GM18511 (cell line): ENCODE results near the gene PXT1.

Experiments
- ATAC-seq: cut with Tn5 transposase; IDR thresholded peaks from one replicate; pipeline ENCODE4 v1.9.1; 2021; ENCODE audit warnings: mild to moderate bottlenecking, moderate library complexity; ENCODE audit not compliant: unreplicated experiment

PXT1 gene

DNA sequence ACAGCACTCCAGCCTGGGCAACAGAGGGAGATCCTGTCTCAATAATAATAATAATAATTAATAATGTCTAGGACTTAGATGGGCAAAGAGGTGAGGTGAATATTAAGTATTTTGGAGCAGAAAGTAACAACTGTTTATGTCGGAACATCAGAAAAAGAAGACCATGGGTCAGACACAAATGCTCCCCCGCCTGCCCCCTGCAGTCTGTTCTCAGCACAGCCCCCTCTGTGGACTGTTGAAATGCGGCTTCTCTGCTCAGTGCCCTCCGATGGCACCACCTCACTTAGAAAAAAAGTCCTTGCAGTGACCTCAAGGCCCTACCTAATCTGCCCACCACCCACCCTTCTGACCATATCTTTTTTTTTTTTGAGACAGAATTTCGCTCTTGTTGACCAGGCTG lies 50.0 kb downstream of the PXT1 start:
- ATAC-seq: no peak

DNA sequence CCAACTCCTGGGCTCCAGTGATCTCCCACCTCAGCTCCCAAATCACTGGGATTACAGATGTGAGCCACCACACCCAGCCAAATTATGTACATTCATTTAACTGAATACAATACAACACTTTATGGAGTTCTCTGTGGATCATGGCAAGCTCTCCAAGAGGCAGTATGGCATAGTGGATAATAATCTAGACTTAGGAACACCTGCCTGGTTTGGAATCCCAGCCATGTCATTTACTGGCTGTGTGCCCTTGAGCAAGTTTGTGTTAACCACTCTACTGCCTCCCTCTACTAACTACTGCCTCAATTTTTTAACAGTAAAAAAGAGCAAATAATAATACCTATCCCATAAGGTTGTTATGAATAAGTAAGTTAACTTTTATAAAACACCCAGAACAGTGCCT lies 53.3 kb downstream of the PXT1 start:
- no peak for ATAC-seq

DNA sequence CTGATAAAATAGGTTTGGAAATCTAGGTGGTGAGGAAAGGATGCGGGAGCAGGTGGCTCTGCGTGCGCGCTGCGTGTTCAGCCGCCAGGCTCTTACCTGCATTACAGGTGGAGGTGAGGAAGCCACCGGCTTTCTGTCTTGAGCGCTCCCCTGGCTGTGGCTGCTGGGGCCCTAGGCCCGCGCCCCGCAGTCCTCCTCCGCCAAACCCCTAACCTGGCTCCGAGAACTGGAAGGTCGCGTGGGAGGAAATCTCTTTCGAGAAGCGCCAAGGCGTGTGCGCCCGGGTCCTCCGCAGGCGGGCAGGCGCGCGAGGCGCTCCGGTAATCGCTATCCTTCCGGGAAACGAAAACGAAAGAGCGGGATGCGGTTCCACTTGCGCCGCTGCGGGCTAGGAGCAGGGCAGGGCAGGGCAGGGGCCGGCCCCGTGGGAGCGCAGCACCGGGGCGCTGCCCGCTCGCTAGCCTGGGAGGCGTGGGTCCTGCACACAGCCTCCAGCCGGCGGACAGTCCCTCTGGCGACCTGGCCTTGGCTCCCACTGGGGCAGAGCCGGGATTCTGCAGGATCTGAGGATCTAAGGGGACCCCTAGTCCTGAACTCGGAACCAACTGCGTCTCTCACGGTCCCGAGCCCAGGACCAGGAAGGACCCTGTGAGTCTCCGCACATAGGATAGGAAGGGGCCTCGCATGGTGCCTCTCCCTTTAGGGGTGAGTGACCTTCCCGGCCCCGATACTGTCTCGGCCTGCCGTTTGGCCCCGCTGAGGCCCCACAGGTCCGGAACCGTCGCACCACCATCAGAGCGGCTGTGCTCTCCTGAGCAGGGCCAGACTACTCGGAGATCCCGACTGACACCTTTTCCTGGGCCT lies 55.0 kb downstream of the PXT1 start, which contains the start of gene ETV7:
Gene ETV7 (minus strand): TSS at position 230 of the 864 bp plus-strand sequence. CDS start 128 bp downstream, at position 102.
- ATAC-seq: no peak

DNA sequence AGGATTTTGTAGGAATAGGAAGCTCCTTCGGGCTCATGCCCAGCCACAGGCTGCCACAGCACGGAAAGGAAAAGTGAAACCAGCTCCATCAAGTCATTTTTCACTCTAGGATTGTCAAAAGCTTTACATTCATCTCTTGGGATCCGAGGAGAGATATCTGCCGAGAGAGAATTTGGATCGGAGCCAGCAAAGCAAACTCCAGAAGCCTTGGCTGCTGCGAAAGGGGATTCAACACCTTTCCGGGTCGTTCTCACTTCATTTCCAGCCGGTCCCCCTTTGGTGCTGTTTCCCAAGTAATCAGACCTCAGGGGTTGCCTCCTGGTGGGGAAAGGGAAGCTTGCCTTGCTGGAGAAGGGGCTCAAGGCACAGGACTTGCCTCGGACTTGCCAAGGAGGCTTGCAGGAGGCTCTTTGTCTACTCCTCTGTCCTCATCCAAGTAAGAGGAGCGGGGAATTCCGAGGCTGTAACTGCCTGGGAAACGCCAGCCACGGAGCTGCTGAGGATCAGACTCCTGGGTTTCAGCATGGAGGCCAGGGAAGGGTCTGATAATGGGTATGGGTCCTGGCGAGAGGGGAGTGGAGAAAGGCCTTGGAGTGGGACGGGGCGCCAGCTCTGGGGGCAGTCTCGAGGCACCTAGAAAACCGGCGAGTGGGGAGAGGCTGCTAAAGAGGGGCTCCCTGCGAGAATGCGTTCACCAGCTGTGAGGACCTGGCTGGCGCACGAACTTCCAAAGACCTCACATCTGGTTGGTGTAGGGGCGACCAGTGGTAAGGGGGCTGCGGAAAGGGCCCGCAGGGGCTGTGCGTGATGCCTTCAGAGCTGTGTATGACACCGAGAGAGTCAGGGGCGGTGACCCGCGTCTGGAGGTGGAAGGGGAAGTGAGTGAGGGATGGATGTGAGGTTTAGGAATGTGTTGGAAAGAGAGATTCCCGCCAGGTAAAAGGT lies 55.9 kb downstream of the PXT1 start:
- ATAC-seq: no peak

DNA sequence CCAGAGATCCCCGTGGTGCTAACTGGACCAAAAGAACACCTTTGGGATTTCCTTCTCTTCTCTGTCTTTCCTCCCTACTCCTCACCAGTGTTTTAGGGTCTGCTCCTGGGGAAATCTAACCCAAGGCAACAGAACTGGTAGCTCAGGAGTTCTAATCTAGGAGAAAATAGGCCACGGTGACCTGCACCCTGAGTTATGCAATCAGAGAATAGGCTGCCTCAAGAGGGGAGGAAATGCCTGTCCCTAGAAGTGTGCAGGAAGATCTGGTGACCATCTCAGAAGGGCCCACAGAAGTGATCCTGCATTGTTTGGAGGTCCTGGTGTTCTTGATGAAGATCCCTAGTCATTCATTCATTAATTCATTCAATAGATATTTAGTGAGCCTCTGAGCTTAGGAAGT lies 58.6 kb downstream of the PXT1 start:
- no peak for ATAC-seq

DNA sequence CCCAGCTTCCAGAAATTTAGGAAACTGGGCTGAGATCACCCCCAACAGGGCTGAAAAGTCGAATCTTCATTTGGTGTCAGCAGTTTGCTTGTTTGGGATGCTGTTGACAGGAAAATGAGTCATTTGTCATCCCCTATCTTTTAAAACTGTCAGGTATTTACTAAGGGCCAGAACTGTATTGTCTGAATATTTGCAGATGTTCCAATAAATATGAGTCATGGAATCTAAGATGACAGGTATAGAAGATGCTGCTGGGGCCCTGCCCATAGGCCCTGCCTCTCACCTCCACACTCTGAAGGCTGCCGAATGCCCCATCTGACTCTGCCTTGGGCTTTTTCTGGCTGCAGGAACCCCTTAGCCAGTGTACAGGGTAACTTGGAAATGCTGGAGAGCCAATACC lies 59.0 kb downstream of the PXT1 start:
- ATAC-seq: no peak

DNA sequence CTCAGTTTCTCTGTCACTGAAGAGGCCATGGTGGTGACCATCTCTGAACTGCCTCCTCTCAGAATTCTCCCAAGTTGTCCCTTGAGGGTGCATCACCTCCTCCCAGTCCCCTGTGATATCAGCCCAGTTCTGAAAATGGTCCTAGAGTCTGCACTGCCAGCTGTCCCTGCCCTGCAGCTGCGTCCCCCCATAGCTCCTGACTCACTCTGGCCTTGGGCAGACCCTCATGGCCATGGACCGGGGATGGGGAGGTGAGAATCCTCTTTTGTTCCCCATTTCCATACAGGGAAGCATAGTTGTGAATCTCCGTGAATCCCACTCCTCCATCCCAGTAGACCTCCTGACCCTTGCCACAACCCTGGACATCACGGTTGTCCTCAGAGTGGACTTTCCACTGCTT lies 59.7 kb downstream of the PXT1 start:
- no peak for ATAC-seq

DNA sequence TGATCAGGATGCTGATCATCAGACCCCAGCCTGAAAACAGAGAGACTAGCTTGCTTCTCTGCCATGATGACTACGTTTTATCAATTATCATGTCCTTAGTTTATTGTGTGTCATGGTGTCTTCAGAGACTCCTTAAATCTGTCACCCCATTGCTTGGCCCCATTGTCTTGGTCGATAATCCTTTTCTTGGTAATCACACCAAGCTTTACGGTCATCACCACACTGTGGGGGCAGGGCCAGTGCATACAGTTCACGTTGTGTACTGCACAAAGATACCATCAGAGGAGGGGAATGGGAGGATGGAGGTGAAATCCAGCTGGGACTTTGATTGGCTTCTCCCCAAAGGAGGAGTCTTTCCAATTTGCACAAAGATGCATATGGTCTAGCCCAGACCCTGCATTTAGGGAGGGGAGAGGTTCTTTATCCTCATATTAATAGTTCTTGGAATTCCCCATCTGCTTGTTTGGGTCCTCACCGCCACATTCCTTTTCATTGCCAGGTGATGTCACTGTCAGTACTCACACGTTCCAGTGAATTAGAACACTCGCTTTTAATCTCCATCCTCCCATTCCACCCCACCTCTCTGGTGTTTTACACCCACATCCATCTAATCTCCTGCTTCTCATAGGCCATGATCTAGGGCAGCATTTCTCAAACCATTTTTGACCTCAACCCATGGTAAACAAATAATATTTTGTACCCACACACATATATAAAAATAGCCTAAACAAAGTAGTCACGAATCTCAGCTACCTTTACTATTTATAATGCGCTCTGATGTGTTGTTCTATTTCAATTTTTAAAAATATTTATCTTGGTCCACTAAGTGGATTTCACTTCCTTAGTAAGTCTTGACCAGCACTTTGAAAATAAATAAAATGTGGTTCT lies 60.9 kb downstream of the PXT1 start:
- no peak for ATAC-seq

DNA sequence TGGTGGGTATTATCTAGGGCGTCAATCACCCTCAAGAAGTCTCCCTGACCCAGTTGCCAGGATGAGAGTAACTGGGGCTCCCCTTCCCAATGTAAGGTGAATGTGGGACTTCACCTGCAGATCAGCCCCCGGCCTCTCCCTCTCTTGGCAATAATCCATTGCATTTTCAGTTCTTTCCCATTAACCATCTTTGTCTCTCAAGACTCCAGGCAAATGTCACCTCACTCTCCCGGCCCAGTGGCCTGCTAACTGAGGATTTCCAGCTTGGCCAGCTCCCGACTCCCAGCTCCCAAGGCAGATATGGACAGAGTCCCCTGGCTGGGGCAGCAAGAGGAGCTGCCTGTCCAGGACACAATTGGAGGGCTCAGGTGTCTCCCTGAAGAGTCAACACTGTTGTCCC lies 62.5 kb downstream of the PXT1 start:
- no peak for ATAC-seq

DNA sequence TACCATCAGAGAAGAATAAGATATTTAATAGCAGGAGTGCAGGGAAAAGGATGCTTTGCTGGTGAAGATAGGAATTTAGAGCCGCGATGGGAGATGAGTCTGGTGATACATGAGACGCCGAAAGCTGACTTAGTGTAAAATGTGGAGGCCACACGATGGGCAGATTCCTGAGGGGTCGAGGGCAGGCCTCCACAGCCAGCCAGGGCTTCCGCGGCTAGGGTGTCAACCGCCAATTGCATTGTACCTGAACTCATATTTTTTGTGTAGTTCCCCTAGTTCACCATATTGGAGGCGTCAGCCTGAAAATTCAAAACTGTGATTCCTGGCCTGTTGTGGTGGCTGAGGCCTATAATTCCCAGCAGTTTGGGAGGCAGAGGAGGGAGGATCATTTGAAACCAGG lies 63.7 kb downstream of the PXT1 start:
- no peak for ATAC-seq

DNA sequence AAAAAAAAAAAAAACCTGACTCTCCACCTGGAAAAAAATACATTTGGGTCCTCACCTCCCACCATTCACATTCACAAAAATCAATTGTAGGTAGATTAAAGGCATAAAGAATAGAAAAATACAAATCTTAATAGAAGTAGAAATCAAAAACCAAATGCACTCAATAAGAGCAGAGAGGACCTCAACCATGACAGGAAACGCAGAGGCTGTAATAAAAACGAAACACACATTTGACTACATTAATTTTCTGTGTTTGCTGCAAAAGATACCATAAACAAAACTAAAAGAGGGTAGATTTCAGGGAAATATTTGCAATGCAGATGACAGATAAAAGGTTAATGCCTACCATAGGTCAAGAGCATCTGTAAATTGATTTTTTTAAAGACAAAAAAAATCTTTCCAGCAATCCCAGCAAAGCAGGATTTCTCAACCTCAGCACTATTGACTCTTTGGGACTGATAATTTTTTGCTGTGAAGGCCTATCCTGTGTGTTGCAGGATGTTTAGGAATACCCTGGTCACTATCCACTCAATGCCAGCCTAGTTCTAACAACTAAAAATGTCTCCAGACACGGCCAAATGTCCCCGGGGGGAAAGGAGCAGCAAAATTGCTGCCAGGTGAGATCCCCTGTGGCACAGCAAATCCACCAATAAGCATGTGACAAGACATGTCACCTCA lies 64.3 kb downstream of the PXT1 start:
- ATAC-seq: no peak

DNA sequence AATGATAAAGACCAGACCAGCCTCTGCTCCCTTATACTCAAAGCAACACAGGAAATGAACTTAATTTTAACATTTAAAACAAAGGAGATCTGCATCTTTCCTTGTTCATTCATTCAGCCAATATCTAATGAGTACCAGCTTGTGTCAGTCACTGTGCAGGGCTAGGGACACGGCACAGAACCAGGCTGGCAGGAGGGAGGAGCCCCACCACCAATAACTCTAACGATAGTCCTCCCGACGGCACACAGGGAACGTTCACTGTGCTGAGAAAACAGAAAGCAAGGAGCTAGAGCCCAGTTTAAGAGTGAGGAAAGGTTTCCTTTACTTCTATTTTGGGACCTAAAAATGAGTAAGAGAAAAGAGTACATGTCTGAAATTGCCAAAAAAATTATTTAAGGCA lies 65.1 kb downstream of the PXT1 start:
- no peak for ATAC-seq

DNA sequence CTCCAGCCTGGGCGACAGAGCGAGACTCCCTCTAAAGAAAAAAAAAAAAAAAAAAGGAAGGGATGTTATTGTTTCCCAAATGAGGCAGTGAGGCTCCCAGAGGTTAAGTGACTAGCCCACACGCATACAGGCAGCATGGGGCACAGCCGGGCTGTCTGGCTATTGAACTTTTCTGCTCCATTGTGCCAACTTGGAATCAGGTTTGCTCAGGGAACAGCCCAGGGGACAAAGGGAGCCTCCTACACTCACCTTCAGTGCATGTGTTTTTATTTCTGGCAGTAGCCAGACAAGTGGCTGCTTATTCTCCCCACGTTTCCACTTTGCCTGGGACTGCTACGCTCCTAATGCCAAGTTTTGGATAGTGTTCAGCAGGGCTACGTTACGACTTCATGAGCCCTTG lies 65.9 kb downstream of the PXT1 start:
- no peak for ATAC-seq

DNA sequence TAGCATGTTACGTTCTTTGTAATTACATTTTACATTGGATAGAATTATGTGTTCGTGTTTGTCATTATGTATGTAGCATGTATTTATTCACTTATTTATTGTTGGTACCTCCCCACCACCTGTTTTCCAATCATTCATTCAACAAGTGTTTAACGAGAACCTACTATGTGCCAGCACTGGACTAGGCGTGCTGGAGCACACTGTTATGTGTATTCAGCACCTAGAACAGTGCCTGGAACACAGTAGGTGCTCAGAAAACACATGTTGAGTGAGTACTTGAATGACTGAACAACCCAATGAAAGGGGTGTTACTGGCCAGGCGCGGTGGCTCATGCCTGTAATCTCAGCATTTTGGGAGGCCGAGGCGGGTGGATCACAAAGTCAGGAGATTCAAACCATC lies 66.5 kb downstream of the PXT1 start:
- ATAC-seq: no peak

DNA sequence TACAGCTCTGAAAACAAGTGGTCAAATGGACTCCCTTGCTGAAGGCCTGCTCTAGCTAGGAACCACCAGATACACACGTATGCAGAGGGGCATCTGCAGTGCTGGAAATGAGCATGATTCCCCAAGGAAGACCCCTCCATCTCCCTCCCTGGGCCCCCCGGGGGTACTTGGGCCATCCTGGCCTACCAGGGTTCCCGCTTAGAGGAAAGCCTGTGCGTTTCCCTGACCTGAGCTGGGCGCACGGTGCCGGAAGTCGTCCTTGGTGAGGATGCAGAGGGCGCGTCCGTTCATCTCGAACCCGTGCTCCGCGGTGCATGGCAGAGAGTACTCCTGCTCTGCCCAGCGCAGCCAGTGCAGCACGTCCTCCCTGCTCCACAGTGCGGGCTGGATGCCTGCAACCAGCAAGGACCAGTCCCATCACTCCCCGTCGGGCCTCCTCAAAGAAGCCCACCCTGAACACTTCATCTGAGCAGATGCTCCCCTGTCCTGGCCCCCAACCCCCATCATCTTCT lies 67.0 kb downstream of the PXT1 start:
- no peak for ATAC-seq

DNA sequence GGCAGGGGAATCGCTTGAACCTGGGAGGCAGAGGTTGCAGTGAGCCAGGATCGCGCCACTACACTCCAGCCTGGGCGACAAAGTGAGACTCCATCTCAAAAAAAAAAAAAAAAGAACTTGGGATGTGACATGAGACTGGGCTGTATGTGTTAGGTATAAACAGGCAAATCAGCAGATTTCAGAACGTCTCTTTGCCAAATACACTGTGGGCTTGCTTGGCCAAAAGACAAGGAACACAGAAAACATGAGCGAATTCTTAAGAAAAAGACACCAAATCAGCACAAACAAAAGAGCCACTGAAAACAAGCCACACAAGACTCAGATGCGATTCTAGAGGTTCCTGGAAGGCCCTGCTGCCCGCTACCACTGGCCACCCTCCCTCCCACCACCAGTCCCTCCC lies 67.7 kb downstream of the PXT1 start:
- no peak for ATAC-seq

DNA sequence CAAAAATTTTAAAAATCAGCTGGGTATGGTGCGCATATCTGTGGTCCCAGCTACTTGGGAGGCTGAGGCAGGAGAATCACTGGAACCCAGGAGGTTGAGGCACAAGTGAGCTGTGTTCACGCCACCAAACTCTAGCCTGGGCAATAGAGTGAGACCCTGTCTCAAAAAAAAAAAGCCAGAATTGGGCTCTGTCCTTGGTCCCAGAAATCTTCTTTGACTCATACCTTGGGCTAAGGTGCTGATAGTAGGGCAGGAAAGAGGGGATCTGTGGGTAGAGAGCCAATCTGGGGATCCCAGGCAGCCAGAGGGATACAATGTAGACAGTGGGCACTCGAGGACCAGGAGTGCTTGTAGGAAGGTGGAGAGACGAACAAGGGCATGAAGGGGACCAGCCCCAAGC lies 68.5 kb downstream of the PXT1 start:
- ATAC-seq: no peak

DNA sequence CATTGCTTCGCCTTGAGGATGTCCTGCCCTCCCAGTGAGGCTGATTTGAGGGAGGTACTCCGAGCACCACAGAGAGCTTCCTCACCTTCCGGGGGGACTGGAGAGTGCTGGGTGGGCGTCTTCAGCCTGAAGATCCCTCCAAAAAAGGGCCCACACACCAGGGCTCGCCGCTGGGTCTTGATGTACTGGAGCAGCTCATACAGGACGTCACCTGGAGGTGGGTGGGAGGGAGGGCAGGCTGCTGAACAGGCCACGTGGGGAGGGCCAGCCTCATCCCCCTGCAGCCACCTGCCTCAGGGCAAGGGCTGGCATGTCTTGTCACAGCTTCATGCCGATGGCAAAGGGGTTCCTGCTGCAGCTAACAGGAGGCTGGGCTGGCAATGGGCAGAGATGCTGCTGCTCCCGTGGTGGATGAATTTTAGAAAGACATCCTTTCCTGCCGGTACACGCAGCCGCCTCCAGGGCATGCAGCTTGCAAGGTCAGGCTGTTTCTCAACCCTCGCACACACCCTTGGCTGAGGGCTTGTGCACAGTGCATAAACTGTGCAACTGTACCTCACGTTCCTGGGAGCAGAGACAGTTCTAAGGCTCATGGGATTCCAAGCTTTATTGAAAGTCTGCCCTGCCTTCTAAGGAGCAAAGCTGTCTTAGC lies 69.2 kb downstream of the PXT1 start:
- no peak for ATAC-seq

DNA sequence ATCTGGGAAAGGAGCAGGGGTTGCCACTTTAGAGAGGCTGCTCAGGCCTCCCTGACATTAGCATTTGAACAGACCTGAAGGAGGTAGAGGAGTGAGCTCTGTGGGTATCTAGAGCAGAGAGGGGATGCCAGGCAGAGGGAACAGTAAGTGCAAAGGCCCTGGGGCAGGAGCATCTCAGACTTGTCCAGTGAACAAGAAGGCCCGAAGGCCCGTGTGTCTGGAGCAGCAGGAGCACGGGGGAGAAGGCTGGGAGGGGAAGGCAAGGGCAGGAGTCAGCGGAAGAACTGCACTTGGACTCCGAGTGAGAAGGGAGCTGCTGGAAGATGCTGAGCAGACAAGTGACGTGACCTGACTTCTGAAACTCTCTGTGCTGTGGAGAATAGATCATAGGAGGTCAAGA lies 70.6 kb downstream of the PXT1 start:
- no peak for ATAC-seq

DNA sequence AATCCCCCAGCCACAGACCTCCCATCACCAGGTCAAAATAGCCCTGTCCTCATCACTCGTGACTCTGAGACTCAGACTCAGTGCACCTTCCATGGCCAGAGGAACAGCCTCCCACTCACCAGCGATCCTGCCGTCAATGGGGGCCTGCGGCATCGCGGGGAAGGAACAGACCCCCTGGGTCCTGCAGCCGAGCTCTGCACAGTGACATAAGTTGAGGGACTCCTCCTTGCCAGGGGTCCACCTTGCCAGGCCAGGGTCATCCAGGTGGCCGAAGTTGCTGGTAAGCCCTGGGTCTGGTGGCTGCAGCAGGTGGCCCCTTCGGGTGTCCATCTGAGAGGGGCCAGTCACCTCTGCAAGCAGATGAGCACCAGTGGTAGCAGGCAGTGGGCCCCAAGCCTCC lies 71.4 kb downstream of the PXT1 start:
- no peak for ATAC-seq
